HG03025 (cell line): Measurements from ENCODE around the gene MALSU1.

Experiments used
- ATAC-seq: cut with Tn5 transposase; IDR thresholded peaks from one replicate; pipeline ENCODE4 v1.9.1; 2021; ENCODE audit warnings: mild to moderate bottlenecking, moderate library complexity; ENCODE audit not compliant: unreplicated experiment, low FRiP score

MALSU1 gene

GRCh38 chr7:23298885-23299769 is at the start of gene MALSU1:
Gene MALSU1 (plus strand): TSS chr7:23299339. CDS start chr7:23299353, 14 bp downstream.
- ATAC-seq, result peak; percentile 98

- ATAC-seq, result no peak
Measured at GRCh38 chr7:23249486-23249885, 49.7 kb upstream of the MALSU1 start.

GRCh38 chr7:23254051-23254681 is 45.0 kb upstream of the MALSU1 start:
- ATAC-seq, result no peak

GRCh38 chr7:23256731-23257130 is 42.4 kb upstream of the MALSU1 start:
- ATAC-seq, result no peak

- no peak for ATAC-seq
Measured at GRCh38 chr7:23260371-23260770, 38.8 kb upstream of the MALSU1 start.

GRCh38 chr7:23261843-23262452 is 37.2 kb upstream of the MALSU1 start:
- no peak for ATAC-seq

- ATAC-seq, result no peak
Measured at GRCh38 chr7:23264916-23265458, 34.2 kb upstream of the MALSU1 start.

- no peak for ATAC-seq
Measured at GRCh38 chr7:23266918-23267317, 32.2 kb upstream of the MALSU1 start.

- no peak for ATAC-seq
Measured at GRCh38 chr7:23267357-23267756, 31.8 kb upstream of the MALSU1 start.

GRCh38 chr7:23268167-23268566 is 31.0 kb upstream of the MALSU1 start:
- no peak for ATAC-seq

- no peak for ATAC-seq
Measured at GRCh38 chr7:23268746-23269145, 30.4 kb upstream of the MALSU1 start.

- no peak for ATAC-seq
Measured at GRCh38 chr7:23272275-23272674, 26.9 kb upstream of the MALSU1 start.

- ATAC-seq, result peak; percentile 87
Measured at GRCh38 chr7:23273141-23273599, 26.0 kb upstream of the MALSU1 start.

- no peak for ATAC-seq
Measured at GRCh38 chr7:23275912-23276311, 23.2 kb upstream of the MALSU1 start.

- no peak for ATAC-seq
Measured at GRCh38 chr7:23276376-23276775, 22.8 kb upstream of the MALSU1 start.

- ATAC-seq, result no peak
Measured at GRCh38 chr7:23276947-23277346, 22.2 kb upstream of the MALSU1 start.

GRCh38 chr7:23277359-23277989 is 21.7 kb upstream of the MALSU1 start:
- peak; percentile 50 for ATAC-seq

GRCh38 chr7:23279819-23280525 is 19.2 kb upstream of the MALSU1 start:
- ATAC-seq, result no peak

GRCh38 chr7:23283086-23283485 is 16.1 kb upstream of the MALSU1 start:
- ATAC-seq, result no peak

GRCh38 chr7:23284871-23285270 is 14.3 kb upstream of the MALSU1 start:
- no peak for ATAC-seq
